GM18861 (cell line): ENCODE measurements around the gene APBA1.

Experiments
- ATAC-seq: cut with Tn5 transposase; IDR thresholded peaks from one replicate; pipeline ENCODE4 v1.9.1; 2021; ENCODE audit not compliant: unreplicated experiment

Gene APBA1

DNA sequence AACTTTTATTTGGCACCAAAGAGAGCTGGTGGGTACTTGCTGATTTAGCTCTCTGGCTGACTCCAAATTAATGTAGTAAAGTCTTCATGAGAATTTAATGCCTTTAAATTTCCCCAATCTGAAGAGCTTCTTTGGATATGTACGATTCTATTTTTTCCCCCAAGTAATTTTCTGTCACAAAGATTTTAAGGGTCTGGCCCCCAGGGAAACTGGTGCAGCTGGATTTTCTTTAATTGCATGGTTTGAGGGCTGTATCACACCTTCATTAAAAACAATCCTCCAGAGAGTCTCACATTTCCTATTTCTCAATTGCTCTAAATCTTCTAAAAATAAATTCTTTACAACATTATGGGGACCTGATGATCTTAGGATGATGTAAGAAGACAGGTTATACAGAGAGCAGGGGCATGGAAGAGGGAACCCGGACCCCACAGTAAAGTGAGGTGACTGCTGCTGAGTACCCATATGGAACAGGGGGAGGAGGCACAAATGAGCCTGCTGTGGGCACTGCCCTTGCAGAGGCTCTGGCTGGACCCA, 188.2 kb downstream of the APBA1 start:
- ATAC-seq, result no peak

GRCh38 chr9:69476797-69477196, 195.4 kb downstream of the APBA1 start:
- no peak for ATAC-seq

- no peak for ATAC-seq
These were observed 196.2 kb downstream of the APBA1 start for GRCh38 chr9:69476016-69476415.

GRCh38 chr9:69474821-69475220, 197.3 kb downstream of the APBA1 start:
- no peak for ATAC-seq

GRCh38 chr9:69472101-69472620, 200.0 kb downstream of the APBA1 start:
- no peak for ATAC-seq

GRCh38 chr9:69471433-69471832, 200.7 kb downstream of the APBA1 start:
- ATAC-seq, result no peak

DNA sequence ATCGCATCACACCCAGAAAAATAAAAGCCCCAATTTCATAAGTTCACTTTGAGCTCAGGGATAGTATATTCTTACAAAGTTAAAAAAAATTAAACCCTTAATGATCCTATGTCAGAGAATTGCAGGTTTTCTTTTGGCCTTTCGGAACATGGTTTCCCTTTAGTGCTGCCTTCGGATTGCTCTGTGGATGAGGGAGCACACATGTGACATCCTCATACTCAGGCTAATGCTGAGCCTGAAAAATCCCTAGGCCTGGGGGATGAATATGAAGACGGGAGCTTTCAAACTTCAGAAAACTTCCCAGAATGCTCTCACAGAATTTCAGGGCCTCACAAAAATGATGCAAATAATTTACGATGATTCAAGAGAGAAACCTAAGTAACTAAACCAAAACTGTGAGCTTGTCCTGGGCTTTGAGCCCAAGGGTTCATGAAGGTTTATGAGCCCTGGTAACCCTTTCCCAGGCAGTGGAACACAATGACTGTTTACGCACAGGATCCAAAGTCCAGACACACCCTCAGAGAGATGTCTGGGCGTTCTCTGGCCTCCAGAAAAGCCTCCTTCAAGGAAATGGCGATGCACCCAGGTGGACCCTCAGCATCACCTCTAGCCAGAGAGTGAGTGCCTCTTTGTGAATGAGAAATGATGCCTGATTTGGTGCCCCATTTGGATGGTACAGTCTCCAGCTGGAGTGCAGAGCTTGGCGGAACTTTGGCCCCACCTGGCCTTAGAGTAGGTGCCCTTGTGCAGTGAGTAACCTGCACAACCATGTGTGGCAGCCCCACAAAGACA, 201.8 kb downstream of the APBA1 start:
- ATAC-seq, result no peak

GRCh38 chr9:69469136-69469535, 203.0 kb downstream of the APBA1 start:
- no peak for ATAC-seq

DNA sequence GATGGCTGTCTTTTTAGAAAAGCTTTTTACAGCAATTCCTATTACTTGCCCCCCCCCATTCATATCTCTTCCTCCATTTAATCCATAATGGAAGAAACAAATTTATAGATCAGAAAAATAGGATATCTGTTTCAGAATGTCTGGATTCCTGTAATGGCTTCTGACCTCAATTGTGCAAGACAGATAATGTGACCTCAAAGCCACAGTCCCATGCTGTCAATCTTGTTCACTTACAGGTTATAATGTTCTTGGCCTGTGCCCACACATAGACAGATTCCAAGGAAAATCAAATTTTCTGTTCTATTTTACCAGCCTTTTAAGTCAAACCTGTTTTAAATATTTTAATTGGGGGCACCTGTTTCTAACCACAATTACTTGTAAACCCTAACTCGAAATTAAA, 203.8 kb downstream of the APBA1 start:
- no peak for ATAC-seq

- ATAC-seq, result no peak
These were observed 206.0 kb downstream of the APBA1 start for GRCh38 chr9:69466151-69466550.

DNA sequence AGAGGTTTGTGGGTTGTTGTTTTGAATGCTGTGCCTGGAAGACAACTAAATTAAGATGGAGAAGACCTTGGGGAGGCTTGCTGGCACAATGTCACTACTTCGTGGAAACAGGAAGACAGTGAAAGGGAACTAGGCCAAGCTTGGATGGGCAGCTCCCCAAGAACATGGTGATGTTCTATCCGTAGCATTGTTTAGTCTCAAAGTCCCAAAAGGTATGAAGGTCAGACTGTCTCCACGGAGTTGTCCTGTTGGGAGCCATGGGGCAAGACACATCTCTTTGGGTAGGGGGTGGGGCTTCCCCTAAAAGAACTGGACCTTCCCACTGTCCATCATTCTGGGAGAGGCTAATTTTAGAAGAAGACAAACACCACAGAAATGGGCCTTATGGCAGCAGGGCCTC, 206.7 kb downstream of the APBA1 start:
- ATAC-seq, result no peak

DNA sequence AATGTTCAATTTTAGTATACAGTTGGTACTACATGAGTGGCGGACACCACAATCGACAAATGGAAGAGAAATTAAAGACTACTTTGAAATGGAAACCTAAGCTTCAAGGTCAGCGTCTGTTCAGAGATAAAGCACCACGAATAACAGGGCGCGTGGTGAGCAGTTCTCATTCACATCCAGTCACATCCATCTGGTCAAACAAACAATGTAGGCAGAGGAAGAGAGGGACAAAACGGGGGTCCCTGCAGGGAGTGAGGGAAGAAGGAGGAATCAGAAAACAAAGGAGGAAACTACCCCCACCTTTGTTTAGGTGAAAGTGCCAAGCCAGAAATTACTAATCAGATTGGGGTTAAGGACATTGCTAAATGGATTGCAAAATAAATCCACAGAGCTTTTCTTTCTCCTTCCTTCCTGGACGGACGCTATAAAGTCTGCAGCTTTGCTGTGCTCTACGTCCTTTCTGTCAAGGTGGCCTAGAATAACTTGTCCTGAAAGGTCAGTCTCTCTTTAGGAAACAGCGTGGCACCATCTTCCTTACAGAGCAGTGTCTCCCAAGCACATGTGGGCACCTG, 208.6 kb downstream of the APBA1 start:
- no peak for ATAC-seq

DNA sequence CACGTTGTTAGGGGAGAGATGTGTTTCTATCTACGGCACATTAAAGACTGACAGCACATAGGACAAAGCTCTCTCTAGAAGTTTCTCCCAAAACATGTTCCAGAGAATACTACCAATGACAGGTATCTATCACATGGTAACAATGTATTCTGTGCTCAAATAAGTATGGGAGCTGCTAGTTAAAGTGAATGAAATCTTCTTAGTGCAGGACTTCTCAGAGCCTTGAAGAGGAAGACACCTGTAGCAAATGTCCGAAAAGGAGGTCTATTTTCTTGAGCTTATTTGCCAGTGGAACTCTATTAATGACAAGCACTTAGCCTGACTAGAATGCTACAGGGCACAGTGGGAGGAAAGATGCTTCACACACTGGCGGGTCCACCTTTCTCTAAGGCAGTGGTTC, 209.8 kb downstream of the APBA1 start:
- ATAC-seq, result no peak

GRCh38 chr9:69461103-69461887, 210.9 kb downstream of the APBA1 start:
- no peak for ATAC-seq

- ATAC-seq, result no peak
These were observed 212.2 kb downstream of the APBA1 start for GRCh38 chr9:69460012-69460411.

- no peak for ATAC-seq
These were observed 214.0 kb downstream of the APBA1 start for GRCh38 chr9:69458176-69458575.

DNA sequence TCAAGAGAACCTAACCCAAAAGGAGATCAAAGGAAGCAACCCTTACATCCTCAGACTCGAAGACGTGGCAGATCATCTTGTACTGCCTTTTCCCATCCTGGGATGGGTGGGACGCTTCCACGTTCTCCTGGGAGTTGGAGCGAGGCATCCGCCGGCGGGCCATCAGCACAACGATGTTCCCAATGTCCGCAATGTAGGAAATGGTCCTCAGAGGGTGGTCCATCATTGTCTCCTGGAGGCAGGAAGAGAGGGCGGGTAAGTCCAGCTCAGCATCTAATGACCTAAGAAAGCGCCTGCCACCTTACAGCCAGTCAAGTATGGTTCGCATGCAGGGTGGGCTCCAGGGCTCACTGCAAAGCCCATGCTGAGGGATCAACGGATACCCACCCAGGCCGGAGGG, 216.0 kb downstream of the APBA1 start:
- no peak for ATAC-seq

DNA sequence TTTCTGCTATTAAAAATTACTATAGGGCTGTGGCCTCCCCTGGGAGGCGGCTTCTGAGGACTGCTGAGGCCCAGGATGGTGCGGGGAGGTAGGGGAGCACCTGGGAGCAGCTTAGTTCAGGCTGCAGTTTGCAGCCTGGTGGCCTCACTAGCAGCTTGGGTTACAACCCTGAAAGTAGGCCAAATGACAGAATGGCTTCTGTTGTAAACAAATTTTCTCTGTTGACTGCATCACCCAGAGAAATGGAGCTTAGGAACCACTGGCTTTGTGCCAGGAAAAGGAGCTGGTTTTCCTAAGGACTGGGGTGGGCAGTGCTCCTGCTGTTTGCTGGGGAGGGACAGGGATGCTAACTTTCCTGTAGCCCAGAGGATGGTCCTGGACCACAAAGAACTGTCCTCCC, 216.9 kb downstream of the APBA1 start:
- no peak for ATAC-seq

DNA sequence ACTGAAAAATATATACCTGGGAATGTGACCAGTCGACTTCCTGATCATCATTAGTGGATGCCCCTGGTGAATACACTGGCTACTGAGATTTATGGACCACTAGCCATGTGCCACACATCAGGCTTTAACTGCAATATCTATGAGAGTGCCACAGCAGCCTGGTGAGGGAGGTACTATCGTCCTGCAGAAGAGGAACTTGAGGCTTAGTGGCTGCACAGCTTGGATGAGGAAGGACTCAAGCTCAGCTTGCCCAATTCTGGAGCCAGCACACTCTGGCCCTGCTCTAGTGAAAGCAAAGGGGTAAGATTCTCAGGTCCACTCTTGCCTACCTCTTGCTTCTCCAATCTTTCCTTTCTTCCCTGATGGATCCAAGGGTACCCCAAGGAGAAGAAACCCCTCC, 217.8 kb downstream of the APBA1 start:
- ATAC-seq, result no peak

DNA sequence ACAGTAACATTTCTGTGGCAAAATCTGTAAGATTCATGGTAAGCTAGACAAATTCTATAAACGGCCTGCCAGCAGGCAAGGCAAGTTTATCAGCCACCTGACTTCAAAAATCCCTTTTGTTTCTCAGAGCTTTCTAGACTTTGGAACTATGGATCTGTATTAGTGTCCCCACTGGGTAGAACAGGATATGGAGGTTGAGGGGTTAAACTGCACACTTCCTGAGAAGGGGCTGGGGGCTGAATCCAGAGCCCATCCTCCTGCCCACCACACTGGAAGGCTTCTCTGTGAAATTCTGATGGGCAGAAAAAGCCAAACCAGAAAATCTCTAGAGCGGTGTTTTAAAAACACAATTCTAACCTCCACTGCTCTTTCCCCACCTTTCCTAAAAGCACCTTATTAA, 218.4 kb downstream of the APBA1 start:
- no peak for ATAC-seq

- ATAC-seq, result no peak
These were observed 219.9 kb downstream of the APBA1 start for GRCh38 chr9:69452110-69452782.
